H1 (cell line): ENCODE results near the gene UBR7. TPM values are rescaled to one million over a fixed set of nuclear protein-coding genes. Genes with fewer than 3 reads are reported as not detected.

Experiments
- CBX8 ChIP-seq: fragments of 300-800, 300-1000 bp; sonication (generic); IDR thresholded peaks from 2 replicates; pipeline ENCODE4 v1.7.1; 2016; ENCODE audit warnings: low read depth, low read length, borderline replicate concordance
- MAFK ChIP-seq: IDR thresholded peaks from 2 replicates; pipeline ENCODE4 v1.6.1; 2012; ENCODE audit warnings: low read depth, mild to moderate bottlenecking, improper control_type of control experiment, low read length
- RBBP5 ChIP-seq: IDR thresholded peaks from 2 replicates; pipeline ENCODE4 v1.7.1; 2012; ENCODE audit warnings: low read depth, mild to moderate bottlenecking, inconsistent platforms, low read length, moderate library complexity, borderline replicate concordance
- SIX5 ChIP-seq: IDR thresholded peaks from 2 replicates; pipeline ENCODE4 v1.6.1; 2011; ENCODE audit warnings: mild to moderate bottlenecking, low read depth, low read length
- polyA plus RNA-seq, 7 experiments: library from polyadenylated mRNA; depleted of rRNA in 3 of 7; stranded (reverse) in 5 of 7; unstranded in 2 of 7; fragments of >200 nt in 5 of 7; fragments of 200-250 nt in 2 of 7; gene quantifications; 1 replicate in 5 of 7; 2 replicates in 1 of 7; 4 replicates in 1 of 7; pipeline versions ENCODE4 v1.2.1 to v1.2.3, GENCODE V29; 2011 to 2013; ENCODE audit warnings: missing spikeins in 2 of 7, mixed read lengths in 2 of 7
- total RNA-seq: library from RNA; stranded (reverse); fragmentation: NEBNext Ultra II Directional; extraction: Animal tissue kit (Norgen Biotek cat#: 25700); gene quantifications from 2 replicates; pipeline ENCODE4 v1.2.1, GENCODE V29; 2021
- TF ChIP-seq, protein P1 (sequence below): IDR thresholded peaks from 2 replicates; pipeline ENCODE4 v1.6.1; 2012; ENCODE audit warnings: inconsistent platforms

The UBR7 gene
- total and polyA plus RNA-seq, 2 of the 8 experiments (the other 6 are each of a cell fraction or from before 2014, with no cell fraction given), result 20.1 to 28.4 TPM

DNA sequence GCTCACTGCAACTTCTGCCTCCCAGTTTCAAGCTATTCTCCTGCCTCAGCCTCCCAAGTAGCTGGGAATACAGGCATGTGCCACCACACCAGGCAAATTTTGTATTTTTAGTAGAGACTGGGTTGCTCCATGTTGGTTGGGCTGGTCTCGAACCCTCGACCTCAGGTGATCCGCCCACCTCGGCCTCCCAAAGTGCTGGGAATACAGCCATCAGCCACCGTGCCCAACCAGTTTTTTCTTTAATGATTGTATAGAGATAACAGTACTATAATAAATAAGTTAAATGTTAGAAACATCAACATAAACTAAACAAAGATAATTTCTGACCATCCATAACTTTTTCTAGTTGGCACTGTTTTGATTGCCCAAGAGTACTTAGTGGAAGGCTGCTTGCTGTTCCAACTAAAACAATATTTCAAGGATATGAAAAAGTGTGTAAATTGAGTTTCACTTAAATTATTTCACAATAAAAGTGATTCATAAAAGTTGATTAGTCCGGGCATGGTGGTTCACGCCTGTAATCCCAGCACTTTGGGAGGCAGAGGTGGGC is 5.8 kb upstream of the UBR7 start (continued):
- TF ChIP-seq RBBP5 (no peak), MAFK (no peak), CBX8 (no peak), SIX5 (no peak)
- TF ChIP-seq, protein P1, sequence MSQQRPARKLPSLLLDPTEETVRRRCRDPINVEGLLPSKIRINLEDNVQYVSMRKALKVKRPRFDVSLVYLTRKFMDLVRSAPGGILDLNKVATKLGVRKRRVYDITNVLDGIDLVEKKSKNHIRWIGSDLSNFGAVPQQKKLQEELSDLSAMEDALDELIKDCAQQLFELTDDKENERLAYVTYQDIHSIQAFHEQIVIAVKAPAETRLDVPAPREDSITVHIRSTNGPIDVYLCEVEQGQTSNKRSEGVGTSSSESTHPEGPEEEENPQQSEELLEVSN, result no peak
